Raji (cell line): ENCODE results near the gene SRMS.

Experiments
- POLR2A ChIP-seq: IDR thresholded peaks from 2 replicates; pipeline ENCODE4 v1.6.1; 2011; ENCODE audit warnings: low read depth, low read length, control low read depth; ENCODE audit not compliant: insufficient read depth

Gene SRMS

DNA sequence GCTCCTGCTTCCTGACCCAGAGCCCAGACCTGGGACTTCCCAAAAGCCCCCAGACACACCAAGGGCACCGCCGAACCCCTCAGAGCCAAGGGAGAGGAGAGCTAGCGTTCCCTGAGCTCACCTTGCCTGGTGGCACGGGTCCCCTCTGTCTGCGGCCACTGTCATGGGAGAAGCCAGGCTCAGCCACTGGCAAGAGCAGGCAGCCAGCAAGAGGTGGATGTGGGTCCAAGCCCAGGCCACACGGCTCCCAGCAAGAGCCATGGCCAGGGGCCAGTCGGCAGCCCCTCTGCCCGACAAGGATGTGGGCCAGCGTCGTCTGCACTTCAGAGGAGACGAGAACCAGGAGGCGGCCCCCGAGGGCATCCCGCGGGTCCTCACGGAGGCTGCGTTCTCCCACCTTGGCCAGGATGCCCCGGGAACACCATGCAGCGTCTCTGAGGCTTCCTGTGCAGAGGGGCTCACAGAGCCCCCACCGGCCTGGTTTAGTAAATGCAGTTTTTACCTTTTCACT, 29.1 kb downstream of the SRMS start:
- no peak for TF ChIP-seq POLR2A

DNA sequence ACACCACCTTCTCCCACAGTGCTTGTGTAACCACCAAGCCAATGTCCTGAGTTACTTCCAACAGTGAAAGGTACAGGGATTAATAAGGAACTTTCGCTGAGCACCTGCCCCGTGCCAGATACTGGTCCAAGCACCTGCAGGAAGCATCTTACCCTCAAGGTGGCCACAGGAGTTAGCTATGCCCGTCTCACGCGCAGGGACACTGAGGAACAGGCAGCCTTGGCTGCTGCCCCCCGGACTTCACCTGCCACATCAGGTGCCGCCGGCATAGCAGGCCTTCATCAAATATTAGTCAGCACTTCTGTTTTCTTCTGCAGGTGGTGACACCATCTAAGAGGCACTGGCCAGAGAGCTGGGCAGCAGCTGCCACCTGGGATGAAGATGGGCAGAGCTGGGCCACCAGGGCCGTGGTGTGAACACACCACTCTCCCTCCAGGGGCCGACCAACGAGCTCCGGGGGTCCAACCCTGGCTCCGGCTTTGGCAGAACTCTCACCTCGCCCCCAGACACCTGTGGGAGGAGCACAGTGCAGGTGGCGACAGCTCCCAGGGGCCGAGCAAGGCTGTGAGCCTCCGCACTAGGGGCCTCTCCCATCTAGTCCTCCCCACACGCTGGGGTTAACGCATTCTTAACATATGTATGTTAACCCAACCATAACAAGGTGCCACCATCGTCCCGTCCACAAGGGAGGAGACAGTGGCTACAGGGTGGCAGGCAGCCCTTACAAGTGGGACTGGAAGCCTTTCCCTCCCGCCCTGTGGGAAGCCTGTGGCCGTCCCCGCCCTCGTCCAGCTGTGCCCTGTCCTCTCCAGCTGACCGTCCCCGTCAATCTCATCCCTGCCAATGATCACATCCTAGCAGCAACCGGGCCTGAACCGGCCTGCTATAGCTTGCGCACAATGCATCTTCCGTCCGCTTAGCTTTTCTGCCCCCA, 29.9 kb downstream of the SRMS start:
- TF ChIP-seq POLR2A = no peak

DNA sequence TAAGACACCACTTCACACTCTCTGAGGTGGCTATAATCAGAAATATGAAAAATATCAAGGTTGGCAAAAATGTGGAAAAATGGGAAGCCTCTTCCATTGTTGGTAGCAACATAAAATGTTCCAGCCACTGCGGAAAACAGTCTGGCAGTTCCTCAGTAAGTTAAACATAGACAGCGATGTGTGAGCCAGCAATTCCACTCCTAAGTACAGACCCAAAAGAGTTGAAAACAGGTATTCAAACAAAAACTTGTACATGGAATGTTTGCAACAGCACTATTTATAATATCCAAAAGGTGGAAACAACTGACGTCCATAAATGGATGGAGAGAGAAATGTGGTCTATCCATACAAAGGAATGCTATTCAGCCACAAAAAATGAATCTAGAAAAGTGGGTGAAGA, 34.3 kb downstream of the SRMS start:
- TF ChIP-seq POLR2A = no peak

DNA sequence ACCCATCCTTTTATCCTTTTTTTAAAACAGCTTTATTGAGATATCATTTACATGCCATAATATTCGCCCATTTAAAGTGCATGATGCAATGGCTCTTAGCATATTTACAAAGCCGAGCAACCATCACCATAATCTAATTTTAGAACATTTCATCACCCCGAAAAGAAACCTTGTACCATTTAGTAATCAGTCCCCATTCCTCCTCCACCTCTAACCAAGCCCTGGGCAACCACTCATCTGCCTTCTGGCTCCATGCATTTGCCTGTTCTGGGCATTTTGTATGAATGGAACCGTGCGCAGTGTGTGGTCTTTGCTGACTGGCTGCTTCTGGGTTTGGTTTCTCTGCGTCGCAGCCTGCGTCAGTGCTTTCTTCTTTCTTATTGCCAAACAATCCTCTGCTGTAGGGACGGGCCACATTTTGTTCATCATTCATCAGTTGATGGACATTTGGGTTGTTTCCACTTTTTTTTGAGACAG, 38.4 kb downstream of the SRMS start:
- no peak for TF ChIP-seq POLR2A

DNA sequence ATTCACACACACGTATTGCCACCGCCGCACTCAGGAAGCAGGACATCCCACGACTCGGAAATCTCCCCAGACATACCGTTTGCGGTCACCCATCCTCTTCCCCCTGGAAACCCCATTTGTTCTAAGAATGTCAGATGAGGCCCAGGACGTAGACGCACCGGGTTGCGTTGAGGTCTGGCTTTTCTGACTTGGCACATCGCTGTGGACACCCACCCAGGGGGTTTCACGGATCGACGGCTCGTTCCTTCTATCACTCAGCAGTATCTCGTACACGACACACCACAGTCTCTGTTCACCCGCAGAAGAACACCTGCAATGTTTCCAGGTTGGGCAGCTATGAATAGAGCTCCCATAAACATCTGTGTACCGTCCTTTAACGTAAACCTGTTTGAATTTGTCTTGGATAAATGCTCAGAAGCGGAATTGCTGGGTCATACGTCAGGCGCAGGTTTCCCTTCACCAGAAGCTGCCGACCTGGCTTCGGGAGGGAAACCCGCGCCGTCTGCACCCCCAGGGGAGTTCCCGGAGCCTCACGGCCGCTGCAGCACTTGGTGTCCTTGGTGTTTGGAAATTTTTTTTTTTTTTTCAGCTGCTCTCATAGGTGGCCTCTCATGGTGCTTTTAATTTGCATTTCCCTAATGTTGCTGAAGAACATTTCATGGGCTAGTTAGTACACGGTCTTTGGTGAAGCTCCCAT, 39.3 kb downstream of the SRMS start:
- no peak for TF ChIP-seq POLR2A

DNA sequence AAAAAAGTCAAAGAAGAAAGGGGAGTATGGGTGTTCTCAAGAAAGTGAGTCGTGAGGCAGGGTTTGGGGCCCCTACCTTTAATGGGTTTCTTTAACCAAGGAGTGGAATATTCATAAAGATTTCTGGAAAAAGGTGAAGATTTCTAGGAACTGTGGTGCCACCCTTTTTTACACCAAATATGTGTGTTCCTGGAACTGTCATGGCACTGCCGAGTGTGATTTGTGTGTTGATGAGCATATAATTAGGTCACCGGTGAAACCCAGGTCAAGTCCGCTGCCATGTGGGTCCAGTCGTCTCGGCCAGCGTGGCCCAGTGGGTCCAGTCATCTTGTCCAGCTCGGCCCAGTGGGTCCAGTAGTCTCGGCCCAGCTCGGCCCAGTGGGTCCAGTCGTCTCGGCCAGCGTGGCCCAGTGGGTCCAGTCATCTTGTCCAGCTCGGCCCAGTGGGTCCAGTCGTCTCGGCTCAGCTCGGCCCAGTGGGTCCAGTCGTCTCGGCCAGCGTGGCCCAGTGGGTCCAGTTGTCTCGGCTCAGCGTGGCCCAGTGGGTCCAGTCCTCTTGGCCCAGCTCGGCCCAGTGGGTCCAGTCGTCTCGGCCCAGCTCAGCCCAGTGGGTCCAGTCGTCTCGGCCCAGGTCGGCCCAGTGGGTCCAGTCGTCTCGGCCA, 40.3 kb downstream of the SRMS start:
- TF ChIP-seq POLR2A = no peak

DNA sequence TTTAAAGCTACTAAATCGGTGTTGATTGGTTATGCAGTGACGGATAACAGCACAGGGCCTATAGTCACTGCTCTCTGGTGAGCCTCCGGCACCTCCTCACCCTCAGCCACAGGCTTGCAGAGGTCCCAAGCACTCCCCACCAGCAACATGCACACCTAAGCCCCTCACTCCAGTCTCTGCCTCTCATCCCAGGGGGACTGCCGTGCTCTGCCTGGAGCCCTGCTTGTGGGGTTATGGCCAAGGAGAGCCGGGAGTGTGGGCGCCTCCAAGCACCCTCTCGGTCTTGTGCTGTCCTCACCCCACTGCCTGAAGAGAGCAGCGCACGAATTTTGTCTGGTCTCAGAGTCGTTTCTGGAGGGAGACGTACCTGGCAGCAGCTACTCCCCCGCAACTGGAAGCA, 41.8 kb downstream of the SRMS start:
- TF ChIP-seq POLR2A = no peak

DNA sequence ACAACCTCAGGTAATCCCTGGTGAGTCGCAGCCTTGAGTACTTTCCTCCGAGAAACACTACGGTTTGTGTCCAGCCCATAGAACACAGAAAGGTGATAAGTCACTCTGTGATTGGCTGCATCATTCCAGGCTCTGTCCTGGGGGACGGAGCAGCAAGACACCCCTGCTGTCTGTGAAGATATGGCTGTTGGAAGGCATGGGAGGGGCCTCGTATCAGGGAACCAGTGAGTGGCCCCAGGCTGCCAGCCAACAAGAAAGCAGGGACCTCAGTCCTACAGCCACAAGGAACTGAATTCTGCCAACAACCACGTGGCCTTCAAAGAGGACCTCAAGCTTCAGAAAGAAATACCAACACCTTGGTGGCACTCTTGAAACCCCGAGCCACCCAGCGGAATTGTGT, 42.3 kb downstream of the SRMS start:
- no peak for TF ChIP-seq POLR2A

DNA sequence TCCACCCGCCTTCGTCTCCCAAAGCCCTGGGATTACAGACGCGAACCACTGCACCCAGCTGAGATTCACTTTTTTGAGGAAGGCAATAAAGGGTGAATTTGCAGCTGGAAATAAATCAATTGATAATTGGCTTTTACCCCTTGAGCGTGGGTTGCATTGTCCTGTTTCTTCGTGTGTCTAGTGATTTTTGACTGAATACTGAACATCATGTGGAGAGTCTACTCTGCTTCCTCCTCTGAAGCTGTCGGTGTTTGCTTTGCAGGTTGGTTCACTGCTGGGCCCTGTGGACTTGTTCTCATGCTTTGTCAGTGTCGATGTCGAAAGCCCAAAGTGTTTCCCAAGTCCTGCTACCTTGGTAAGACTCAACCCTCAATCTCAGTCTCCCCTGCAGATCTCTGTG, 42.9 kb downstream of the SRMS start:
- no peak for TF ChIP-seq POLR2A

DNA sequence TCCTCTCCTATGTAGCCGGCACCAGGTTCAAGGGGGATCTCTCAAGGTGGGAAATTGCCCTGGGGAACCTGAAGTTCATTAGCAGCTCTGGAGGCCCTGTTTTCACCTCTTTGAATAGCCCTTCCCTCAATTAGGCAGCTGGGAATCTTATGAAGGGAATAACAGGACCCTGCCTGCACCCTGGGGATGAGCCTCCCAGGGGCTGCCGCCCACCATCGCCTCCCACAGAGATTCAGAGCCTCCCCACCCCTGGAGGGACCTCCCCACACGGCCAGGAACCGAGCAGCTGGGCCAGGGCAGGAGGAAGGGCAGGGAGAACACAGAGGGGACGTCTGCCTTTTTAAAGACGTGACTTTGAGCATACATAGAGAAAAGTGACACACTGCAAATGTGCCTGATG, 44.0 kb downstream of the SRMS start:
- TF ChIP-seq POLR2A = no peak

DNA sequence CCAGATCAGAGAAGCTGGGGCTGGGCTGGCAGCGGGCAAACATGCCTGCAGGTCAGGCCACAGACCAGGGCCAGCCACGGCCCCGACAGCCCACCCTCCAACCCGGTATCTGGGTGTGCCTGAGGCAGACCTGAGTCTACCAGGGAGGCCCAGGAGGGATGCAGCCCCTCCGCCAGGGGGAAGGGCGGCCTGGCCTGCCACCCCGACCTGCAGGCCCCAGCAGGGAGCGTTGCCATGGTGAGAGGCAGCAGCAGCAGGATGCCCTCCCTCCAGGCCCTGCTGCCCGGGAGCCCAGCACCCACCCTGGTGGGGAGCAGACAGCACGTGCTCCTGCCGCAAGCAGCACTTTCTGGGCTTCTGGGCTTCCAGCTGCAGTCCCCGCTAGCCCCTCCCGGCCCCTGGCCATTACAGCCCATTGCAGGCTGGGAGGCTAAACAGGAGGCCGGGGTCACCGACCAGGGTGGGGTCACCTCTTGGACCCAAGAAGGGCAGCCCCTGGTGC, 44.8 kb downstream of the SRMS start:
- TF ChIP-seq POLR2A = no peak

DNA sequence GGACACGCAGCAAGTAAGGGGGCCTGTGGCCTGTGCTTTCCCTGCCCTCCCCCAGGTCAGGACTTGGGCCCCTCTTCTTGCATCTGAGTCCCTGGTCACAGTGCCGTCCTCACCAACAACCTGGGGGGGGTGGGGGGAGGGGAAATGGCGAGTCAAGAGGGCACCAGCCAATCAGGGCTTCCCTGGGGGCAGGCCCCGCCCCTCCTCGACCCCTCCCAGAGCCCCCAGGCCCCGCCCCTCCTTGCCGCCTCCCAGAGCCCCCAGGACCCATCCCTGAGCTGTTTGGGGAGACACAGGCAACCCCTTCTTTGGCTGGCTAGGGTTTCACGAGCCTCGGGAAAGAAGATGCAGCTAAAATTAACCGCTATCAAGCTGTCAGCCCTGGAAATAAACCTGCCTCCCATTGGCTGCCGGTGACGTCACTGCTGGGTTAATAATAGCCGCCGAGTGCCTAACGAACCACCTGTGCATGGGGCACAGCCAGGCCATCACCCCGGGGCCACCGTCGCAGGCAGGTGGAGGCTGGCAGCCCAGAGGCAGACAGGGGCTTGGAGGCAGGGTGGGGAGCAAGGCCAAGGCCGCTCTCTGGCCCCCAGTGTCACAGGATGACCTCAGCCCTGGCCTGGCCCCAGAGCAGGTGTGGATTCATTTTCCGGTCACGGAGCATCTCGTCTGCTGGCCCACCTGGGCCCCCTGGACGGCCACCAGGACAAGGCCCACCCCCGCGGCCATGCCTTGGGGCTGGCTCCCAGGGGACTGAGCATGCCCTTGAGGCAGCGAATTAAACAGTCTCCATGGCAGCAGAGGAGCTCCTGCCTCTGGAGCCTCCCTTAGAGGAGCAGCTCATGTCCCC, 45.5 kb downstream of the SRMS start:
- no peak for TF ChIP-seq POLR2A

DNA sequence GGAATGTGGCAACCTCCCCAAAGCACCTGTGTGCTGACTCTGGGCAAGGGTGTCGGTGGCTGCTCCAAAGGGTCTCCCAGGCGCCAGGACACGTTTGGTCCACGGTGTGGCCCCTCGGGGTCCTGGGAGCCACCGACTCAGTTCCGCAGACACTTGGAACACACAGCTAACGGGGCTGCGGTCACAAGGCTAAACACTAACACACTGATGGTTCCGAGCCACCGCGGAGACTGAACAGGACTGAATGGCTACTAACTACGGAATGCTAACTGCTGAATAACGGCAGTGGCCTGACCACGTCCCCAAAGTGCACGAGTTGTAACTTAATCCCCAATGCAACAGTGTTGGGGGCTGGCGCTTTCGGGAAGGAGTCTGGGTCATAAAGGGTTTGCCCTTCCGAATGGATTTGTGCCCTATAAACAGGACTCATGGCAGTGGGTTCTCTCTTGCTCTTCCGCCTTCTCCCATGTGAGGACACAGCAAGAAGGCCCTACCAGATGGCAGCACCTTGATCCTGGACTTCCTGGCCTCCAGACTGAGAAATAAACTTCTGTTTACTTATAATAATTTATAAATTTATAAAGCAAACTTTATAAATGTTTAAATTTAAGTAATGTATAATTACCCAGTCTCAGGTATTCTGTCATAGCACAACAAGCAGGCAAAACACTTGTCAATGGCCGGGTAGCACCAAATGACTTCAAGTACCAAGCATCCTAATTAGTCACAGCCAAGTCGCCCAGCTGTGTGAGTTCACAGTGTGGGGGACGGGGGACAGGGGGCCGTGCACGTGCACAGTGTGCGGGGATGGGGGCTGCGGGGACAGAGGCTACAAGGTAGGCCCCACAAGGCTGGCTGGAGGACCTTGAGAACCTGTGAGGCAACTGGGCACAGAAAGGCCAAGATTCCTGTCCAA, 46.4 kb downstream of the SRMS start:
- TF ChIP-seq POLR2A = no peak

DNA sequence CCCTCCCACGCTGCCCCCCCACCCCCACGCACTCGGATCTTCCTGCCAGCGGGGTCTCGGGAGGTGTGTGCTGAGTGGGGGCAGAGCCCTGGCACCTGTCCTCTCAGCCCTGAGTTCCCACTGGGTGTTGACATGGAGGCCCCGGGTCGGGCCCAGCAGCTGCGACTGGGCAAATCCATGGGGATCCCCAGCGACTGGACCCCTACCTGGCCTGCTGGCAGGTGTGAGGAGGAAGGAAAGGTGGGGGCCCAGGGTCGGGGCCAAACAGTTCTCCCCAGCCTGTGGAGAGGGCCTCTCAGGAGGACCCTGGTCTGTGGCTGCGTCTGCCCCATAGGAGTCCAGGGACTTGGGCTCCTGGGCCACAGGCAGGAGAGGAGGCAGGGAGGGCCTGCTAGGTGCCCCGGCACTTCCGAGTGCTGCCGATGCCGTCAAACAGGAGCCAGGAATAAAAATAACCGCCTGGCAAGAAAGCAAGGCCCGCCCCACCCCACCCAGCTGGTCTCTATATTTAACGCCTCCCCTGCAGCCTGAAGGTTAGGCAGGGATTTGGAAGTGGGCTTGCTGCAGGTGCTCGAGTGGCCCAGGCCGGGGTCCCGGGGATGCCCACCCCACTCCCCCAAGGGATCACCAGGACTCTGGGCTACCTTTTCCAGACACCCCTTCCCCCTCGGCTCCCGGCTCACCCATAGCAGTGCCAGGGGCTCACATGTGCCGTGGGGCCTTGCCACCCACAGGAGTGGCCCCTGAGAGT, 47.2 kb downstream of the SRMS start:
- TF ChIP-seq POLR2A = no peak
